Hematopoietic multipotent progenitor cell treated with erythropoietin and hydrocortisone succinate and interleukin-3 and kit ligand, for 17 days (in vitro differentiated cells): ENCODE data around the gene ARHGAP22.

Experiments used
- DNase-seq: peaks from one replicate; pipeline ENCODE4 v3.0.0-alpha.2; 2015; ENCODE audit warnings: low spot score

Gene ARHGAP22

DNA sequence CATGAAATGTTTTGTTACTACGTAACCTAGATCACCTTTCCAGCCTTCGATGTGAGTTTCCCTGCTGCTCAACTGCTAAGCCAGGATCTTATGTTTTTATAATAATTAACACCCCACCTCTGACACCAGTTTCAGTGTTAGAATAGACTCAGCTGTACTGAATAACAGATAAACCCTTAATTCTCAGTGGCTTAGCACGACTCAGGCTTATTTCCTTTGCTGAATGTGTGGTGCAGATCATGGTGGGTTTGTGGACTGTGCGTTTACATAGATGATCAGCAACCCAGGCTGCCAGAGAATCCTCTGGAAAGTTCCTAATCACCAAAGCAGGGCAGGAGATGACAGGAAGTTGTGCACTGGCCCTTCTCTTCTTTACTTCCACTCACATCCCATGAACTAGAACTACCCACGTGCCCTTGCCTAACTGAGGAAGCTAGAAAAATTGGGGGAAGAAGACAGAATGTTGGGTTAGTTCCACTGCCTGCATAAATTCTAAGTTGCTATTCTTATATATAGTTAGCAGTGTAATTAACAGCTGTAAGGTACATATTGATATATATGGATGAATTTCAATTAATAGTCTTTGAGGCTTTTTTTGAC is 186.6 kb downstream of the ARHGAP22 start:
- no peak for DNase-seq

DNA sequence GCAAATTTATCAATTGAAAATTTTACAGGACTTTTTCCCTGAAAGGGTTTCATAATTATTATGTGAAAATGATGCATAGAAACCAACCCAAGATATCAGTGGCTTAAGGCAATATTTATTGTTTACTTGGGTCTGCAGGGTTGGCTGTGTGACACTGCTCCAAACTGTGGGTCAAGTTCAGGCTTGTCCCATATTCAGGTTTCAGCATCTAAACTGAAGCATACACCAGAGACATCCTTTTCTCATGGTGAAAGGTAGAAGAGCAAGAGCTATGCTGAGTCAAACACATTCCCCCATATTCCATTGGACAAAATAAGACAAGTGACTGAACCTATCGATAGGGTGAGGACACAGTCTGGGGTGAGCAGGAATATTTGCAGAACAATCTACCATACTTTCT is 187.5 kb downstream of the ARHGAP22 start:
- DNase-seq, result no peak

DNA sequence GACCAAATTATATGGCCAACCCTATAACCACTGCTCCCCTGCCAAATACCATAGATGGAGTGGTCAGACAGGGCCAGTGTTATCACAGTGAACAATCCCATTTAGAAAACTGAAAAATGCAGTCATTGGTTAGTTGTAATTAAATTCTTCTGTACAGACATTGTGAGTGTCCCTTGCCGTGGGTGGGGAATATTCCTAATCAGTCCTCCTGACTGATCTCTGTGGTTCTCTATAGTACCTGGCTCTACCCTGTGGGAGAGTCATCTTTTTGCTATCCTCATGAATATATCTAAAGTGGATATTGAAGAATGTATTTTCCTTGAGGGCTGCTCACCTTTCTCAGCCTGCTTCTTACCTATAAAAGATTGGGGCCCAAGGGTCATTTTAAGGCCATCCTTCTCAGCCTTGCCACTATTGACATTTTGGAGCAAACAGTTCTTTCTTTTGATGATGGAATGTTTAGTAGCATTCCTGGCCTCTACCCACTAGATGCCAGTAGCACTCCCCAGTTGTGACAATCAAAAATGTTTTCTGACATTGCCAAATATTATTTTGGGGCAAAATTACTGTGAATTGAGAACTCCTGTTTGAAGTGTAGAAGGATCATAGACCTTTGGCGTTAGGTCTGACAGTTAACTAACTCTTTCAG is 188.2 kb downstream of the ARHGAP22 start:
- no peak for DNase-seq

DNA sequence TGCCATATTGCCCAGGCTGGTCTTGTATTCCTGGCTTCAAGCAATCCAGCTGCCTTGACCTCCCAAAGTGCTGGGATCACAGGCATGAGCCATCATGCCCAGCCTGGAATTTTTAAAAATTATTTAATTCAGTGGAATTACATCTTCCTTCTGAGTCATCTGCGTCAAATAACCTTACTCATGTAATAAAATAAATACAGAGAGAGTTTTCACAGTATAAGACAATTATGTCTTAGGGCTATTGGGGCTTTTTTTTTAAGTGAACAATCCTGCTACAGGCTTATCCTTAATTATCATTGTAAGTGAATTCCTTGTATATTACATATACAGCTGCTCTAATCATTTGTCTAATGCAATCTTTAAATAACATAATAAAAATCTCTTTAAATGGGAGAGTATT is 190.1 kb downstream of the ARHGAP22 start:
- no peak for DNase-seq

DNA sequence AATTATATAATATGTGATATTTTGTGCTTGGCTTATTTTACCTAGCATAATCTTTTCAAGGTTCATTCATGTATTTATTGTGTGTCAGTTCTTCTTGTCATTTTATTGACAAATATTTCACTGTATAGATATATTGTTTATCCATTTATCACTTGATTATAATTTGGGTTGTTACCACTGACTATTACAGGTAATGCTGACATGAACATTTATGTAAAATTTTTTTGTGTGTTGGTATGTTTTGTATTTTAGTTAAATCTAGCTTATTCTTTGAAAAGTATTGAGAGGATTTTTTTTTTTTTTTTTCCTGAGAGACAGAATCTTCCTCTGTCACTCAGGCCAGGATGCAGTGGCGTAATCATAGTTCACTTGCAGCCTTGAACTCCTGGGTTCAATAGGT is 190.7 kb downstream of the ARHGAP22 start:
- no peak for DNase-seq

DNA sequence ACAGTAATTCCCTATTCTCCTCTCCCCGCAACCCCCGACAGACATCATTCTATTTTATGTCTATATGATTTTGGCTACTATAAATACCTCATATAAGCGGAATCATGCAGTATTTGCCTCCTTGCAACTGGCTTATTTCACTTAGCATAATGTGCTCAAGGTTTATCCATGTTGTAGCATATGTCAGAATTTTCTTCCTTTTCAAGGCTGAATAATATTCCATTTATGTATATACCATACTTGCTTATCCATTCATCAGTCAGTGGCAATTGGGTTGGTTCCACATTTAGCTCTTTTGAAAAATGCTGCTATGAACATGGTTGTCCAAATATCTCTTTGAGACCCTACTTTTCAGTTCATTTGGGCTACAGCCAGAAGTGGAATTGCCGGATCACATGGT is 191.9 kb downstream of the ARHGAP22 start:
- no peak for DNase-seq

DNA sequence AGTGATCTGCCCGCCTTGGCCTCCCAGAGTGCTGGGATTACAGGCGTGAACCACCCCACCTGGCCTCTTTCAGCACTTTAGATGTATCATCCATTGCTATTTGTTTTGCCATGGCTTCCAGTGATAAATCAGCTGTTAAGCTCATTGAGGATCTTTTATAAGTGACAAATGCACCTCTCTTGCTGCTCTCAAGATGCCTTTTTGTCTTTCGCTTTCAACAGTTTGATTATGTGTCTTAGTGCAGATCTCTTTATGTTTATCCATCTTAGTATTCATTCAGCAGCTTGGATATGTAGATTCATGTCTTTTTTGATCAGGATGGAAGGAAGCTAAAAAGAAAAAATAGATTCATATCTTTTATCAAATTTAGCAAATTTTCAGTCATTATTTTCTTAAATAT is 192.8 kb downstream of the ARHGAP22 start:
- DNase-seq, result no peak

DNA sequence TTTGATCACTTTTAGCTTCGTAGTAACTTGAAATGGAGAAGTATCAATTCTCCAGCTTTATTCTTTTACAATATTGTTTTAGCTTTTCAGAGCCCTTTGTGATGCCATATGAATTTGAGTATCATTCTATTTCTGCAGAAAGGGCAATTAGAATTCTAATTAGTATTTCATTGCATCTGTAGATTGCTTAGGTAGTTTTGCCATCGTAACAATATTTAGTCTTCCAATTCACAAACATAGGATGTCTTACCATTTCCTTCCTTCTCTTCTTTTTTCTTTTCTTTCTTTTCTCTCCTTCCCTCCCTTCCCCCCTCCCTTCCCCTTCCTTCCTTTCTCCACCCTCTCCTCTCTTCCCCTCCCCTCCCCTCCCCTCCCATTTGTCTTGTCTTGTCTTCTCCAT is 193.4 kb downstream of the ARHGAP22 start:
- no peak for DNase-seq

DNA sequence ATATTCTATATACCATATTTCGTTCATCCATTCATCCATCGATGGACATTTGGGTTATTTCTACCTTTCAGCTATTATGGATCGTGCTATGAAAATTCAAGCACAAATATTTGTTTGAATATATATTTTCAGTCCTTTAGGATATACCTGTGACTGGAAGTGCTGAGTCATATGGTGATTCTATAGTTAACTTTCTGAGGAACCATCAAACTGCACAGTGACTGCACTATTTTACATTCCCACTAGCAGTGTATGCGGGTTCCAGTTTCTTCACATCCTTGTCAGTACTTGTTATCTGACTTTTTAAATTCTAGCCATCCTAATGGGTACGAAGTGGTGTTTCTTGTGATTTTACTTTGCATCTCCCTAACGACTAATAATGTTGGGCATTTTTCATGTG is 194.4 kb downstream of the ARHGAP22 start:
- DNase-seq, result no peak

DNA sequence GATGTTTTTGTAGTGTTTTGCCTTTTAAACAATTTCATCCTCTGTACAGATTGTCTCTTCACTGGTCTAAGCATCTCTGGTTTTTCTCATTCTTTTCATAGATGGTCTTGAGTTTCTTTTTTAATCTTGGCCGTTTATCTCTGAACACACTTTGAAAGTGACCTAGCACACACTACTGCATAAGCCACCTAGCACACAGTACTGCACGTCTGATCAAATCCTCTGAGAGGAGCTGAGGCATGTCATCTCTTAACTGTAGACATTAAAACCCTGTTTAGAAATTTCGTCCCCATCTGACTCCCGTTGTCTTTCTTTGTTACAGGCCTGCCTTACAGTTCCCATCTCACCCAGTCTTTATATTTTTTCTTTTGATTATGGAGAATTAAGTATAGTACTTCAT is 198.2 kb downstream of the ARHGAP22 start:
- DNase-seq, result no peak

DNA sequence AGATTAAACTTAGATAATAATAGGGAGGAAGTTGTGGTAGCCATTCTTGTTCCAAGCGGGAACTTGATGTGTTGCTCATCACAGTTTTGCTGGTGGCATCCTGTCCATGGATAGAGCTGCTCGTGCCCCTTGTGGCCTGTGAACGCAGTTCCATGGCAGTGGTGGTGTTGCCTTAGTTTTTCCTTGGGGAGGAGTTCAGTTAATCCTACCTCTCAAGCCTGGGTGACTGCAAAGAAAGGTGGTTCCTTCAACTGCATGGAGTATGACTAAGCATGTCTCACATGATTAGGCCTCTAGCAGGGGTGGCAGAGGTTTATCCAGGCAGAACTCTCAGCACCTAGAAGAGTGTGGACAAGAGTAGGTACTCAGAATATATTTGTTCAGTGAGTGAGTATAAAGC is 198.7 kb downstream of the ARHGAP22 start:
- DNase-seq, result no peak

DNA sequence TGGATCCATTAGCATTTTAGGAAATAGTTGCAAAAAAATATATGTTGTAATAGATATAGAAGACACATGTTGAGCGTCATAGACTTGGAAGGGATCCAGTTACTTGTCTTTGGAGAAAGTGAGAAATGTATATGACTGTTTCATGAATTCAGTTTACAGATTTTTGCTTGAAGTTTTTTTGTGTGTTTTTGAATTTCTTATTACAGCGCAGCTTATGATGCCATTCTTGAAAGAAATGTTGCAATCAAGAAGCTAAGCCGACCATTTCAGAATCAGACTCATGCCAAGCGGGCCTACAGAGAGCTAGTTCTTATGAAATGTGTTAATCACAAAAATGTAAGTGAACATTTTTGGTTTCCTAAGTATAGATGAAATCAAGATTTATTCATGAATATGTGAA is 200.2 kb downstream of the ARHGAP22 start:
- no peak for DNase-seq

DNA sequence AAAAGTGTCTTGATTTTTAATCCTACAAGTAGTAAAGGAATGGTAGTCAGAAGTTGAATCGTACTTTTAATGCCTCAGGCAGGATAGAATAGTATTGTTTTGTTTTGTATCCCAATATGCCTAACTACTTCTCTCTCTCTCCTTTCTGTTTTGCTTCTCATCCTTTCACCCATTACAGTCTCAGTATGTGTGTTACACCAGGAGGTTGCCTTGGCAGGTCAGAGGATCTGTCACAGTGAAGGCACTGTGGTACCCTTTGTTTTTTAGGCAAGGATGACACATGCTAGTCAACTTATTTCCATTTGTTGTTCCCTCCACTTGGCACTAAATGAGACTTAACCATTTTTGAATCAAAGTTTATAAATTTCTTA is 204.0 kb downstream of the ARHGAP22 start:
- no peak for DNase-seq

DNA sequence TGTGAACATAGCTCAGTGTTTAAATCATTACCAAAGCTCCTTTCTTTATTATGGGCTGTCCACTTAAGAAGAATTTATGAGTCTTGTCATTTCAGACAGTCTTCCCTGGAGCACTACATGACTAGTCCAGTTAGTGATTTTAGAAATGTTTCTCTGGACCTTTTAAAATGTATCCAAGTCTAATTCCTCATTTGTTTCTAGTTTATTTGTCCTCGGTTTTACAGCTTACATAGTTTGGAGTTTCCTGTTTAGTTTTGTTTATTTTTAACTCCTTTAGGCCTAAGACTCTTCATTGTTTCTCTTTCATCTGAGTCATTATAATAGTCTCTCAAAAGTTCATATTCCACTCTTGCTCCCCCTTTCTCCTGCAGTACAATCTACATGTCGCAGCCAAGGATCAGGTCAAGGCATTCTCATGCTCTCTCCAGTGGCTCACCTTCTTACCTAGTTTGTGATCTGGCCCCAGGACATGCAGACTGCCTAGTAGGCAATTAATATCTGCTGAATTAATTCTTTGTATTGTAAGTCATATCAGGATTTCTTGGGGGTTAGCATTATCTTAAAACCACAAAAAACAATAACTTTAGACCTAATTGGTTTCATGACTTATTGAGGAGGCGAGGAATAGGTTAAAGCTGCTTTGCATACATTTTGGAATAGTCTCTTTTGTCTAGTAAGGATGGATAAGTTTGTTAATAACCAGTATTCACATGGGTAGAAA is 204.6 kb downstream of the ARHGAP22 start:
- no peak for DNase-seq

DNA sequence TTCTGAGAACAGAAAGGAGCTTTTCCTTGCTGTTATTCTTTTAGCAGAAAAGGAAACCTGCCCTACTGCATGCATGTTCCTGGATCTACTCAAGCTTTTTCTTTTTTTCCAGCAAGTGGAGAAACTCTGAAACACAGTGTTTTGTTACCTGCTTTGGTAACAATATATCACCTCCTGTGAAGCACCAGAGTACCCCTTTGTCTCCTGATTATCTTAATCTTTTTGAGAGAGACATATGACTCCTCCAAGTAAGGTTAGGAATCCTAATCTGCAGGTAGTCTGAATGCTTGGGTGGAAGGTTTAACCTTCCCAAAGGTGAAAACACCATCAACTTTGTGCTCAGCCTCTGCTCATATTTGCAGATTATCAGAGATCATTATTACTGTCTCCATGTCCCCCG is 205.3 kb downstream of the ARHGAP22 start:
- DNase-seq, result no peak

DNA sequence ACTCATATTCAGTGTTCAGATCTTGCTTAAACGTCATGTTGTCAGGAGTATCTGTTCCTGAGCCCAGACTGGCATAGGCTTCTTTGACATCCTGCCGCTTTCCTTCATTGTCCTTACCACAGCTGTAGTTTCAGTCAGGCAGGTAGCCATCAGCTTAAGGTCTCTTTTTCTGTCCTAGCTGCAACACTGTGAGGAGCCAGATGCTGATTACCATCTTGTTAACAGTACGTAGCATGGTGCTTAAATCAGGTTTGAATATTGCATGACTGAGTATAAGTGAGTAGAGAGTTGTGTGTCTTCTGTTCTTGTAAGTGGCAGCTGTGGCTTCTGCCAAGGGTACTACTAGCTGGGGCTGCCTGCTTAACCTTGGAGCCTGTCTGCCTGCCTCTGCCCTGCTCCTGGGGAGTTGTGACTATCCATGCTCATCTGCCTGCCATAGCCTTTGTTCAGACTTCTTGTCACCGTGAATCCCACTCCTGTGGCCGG is 205.8 kb downstream of the ARHGAP22 start:
- DNase-seq, result no peak

DNA sequence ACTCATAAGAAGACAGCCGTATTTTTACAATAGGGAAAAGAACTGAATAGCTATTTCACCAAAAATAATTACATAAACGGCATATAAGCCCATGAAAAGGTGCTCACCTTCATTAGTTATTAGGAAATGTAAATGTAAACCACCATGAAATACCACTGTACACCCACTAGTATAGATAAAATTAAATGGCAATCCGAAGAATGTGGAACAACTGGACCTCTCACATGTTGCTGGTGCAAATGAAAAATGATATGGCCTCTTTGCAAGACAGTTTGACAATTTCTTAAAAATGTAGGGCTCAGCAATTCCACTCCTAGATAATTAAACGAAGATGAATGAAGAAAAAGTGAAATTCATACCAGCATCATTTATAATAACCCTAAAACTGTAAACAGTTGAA is 206.6 kb downstream of the ARHGAP22 start:
- DNase-seq, result no peak
